Measurements from ENCODE around the gene SEC22A. TPM values are rescaled to one million over a fixed set of nuclear protein-coding genes. Genes with fewer than 3 reads are reported as not detected.

The SEC22A gene
- total and polyA plus RNA-seq, 2 of the 13 experiments (the other 11 are each of a cell fraction or from before 2014, with no cell fraction given) = 14.1 to 17.3 TPM

DNA sequence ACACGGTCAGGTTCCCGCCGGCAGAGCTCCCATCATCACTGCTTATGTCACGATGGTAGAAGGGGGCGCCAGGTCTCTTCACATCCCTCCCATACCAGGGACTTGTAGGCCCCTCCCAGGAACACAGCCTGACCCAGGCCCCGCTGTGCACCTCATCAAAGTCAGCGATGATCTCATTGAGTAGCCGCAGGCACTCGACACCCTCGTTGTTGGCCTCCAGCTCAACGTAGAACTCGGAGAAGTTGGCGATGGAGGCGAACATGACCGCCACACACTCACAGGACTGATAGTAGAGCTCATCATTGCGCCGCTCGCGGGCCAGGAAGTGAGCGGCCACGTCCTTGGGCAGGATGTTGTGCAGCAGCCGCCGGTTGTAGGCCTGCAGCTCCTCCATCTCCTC lies 89.2 kb downstream of the SEC22A start:
- no peak overlapping the region for H3K9ac ChIP-seq (ENCODE audit: insufficient read depth, low read depth, low read length)
- ATAC-seq (no peak), FAIRE-seq (no peak), DNase-seq (ENCODE audit: low spot score) (no peak)
- no peak overlapping the region for H3K4me3 ChIP-seq (replicated peaks in 1 of 3; ENCODE audit: insufficient read depth in 1 of 3, low read depth in 2 of 3, low read length in 3 of 3)
- peaks cover 3 to 29% of the 10 kb centered on the region in 2 experiments; a peak in 3 of 5 replicates for H3K27me3 ChIP-seq (ENCODE audit: control insufficient read depth in 1 of 2, insufficient read depth in 2 of 2, low read length in 2 of 2)
- no peak overlapping the region for H3K4me2 ChIP-seq (ENCODE audit: low read depth, low read length)
- CTCF ChIA-PET (ENCODE audit: low intra/inter-chr PET ratio, low total read pairs) = no interaction called here
- no peak overlapping the region for H3K27ac ChIP-seq (ENCODE audit: extremely low read length, insufficient read depth, low read length)
- H3K4me1 ChIP-seq (ENCODE audit: insufficient read depth, low read length) = no peaks in the 10 kb centered on the region
- POLR2A ChIA-PET = no interaction called here
- in situ Hi-C loops (cut with HindIII; ENCODE audit: extremely low pct_ligation_motif_present, low pct_unique_long_range_greater_than_20kb) = no loop called here
- H2AFZ ChIP-seq (ENCODE audit: low read length) = no peak overlapping the region
- peaks cover 5% of the 10 kb centered on the region; the same call in 1 of the 2 replicates for H4K20me1 ChIP-seq (ENCODE audit: insufficient read depth, low read length)
- no peaks in the 10 kb centered on the region for H3K79me2 ChIP-seq (ENCODE audit: insufficient read depth, low read length)
- no peaks in the 10 kb centered on the region for H3K9me3 ChIP-seq (ENCODE audit: low read length)
- WGBS (ENCODE audit: low lambda C conversion rate) = 80% methylated on average over 1 of the region's 23 CpGs
- TF ChIP-seq ARNT2 (CRISPR knock-in tag; IDR thresholded peaks at IDR 0.05; ENCODE audit: low read depth) = no peak
- TF ChIP-seq ZNF781 (CRISPR knock-in tag; IDR thresholded peaks at IDR 0.05; ENCODE audit: borderline replicate concordance, not compliant biosample characterization) = no peak
- TF ChIP-seq CBX2 (IDR thresholded peaks at IDR 0.05; ENCODE audit: low read depth, low read length) = no peak
- TF ChIP-seq CBX2 (CRISPR knock-in tag; IDR thresholded peaks at IDR 0.05; ENCODE audit: low read depth) = no peak
- TF ChIP-seq PHF5A (CRISPR knock-in tag; IDR thresholded peaks at IDR 0.05; ENCODE audit: low read depth, unreplicated experiment) = no peak
- no peak for TF ChIP-seq SIN3A (IDR thresholded peaks at IDR 0.05; ENCODE audit: borderline replicate concordance, low read depth, low read length)
- no peak for TF ChIP-seq HOXA9 (CRISPR knock-in tag; IDR thresholded peaks at IDR 0.05; ENCODE audit: borderline replicate concordance)
- TF ChIP-seq ZNF10 (CRISPR knock-in tag; IDR thresholded peaks at IDR 0.05; ENCODE audit: borderline replicate concordance, low read depth) = no peak
- no peak for TF ChIP-seq ZNF773 (CRISPR knock-in tag; IDR thresholded peaks at IDR 0.05; ENCODE audit: borderline replicate concordance)
- TF ChIP-seq ZBTB7B (CRISPR knock-in tag; IDR thresholded peaks at IDR 0.05) = no peak
- TF ChIP-seq, protein P1, sequence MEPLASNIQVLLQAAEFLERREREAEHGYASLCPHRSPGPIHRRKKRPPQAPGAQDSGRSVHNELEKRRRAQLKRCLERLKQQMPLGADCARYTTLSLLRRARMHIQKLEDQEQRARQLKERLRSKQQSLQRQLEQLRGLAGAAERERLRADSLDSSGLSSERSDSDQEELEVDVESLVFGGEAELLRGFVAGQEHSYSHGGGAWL (CRISPR knock-in tag; IDR thresholded peaks at IDR 0.05) = no peak
- no peak for TF ChIP-seq ZSCAN30 (CRISPR knock-in tag; IDR thresholded peaks at IDR 0.05)
- no peak for TF ChIP-seq NFIB (CRISPR knock-in tag; IDR thresholded peaks at IDR 0.05; ENCODE audit: borderline replicate concordance)
- no peak for TF ChIP-seq ATAD3A (CRISPR knock-in tag; IDR thresholded peaks at IDR 0.05)
- no peak for TF ChIP-seq ZFP36L2 (CRISPR knock-in tag; IDR thresholded peaks at IDR 0.05)
- TF ChIP-seq, protein P2, sequence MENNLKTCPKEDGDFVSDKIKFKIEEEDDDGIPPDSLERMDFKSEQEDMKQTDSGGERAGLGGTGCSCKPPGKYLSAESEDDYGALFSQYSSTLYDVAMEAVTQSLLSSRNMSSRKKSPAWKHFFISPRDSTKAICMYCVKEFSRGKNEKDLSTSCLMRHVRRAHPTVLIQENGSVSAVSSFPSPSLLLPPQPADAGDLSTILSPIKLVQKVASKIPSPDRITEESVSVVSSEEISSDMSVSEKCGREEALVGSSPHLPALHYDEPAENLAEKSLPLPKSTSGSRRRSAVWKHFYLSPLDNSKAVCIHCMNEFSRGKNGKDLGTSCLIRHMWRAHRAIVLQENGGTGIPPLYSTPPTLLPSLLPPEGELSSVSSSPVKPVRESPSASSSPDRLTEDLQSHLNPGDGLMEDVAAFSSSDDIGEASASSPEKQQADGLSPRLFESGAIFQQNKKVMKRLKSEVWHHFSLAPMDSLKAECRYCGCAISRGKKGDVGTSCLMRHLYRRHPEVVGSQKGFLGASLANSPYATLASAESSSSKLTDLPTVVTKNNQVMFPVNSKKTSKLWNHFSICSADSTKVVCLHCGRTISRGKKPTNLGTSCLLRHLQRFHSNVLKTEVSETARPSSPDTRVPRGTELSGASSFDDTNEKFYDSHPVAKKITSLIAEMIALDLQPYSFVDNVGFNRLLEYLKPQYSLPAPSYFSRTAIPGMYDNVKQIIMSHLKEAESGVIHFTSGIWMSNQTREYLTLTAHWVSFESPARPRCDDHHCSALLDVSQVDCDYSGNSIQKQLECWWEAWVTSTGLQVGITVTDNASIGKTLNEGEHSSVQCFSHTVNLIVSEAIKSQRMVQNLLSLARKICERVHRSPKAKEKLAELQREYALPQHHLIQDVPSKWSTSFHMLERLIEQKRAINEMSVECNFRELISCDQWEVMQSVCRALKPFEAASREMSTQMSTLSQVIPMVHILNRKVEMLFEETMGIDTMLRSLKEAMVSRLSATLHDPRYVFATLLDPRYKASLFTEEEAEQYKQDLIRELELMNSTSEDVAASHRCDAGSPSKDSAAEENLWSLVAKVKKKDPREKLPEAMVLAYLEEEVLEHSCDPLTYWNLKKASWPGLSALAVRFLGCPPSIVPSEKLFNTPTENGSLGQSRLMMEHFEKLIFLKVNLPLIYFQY (CRISPR knock-in tag; IDR thresholded peaks at IDR 0.05; ENCODE audit: borderline replicate concordance) = no peak
- TF ChIP-seq SNAI1 (CRISPR knock-in tag; IDR thresholded peaks at IDR 0.05; ENCODE audit: borderline replicate concordance) = no peak
- TF ChIP-seq, protein P3, sequence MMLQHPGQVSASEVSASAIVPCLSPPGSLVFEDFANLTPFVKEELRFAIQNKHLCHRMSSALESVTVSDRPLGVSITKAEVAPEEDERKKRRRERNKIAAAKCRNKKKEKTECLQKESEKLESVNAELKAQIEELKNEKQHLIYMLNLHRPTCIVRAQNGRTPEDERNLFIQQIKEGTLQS (CRISPR knock-in tag; IDR thresholded peaks at IDR 0.05) = no peak
- TF ChIP-seq FOXC1 (CRISPR knock-in tag; IDR thresholded peaks at IDR 0.05; ENCODE audit: borderline replicate concordance) = no peak
- TF ChIP-seq, protein P4, sequence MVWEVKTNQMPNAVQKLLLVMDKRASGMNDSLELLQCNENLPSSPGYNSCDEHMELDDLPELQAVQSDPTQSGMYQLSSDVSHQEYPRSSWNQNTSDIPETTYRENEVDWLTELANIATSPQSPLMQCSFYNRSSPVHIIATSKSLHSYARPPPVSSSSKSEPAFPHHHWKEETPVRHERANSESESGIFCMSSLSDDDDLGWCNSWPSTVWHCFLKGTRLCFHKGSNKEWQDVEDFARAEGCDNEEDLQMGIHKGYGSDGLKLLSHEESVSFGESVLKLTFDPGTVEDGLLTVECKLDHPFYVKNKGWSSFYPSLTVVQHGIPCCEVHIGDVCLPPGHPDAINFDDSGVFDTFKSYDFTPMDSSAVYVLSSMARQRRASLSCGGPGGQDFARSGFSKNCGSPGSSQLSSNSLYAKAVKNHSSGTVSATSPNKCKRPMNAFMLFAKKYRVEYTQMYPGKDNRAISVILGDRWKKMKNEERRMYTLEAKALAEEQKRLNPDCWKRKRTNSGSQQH (CRISPR knock-in tag; IDR thresholded peaks at IDR 0.05; ENCODE audit: low read depth) = no peak
- BruUV-seq (replicated peaks) = no TSS peak
- intact Hi-C loops (cut with micrococcal nuclease; ENCODE audit: unreplicated experiment) = no loop called here
- H3K36me3 ChIP-seq (replicated peaks in 1 of 2; ENCODE audit: control insufficient read depth in 1 of 2, insufficient read depth in 2 of 2, low read length in 2 of 2) = no peaks in the 10 kb centered on the region
